ENCODE measurements around the gene KLHDC7B.

The KLHDC7B gene

GRCh38 chr22:50545522-50546325 is at the start of gene KLHDC7B:
KLHDC7B (plus strand) TSS chr22:50545899; CDS start chr22:50546244, 345 bp downstream.
- TF ChIP-seq CTCF (conservative IDR thresholded peaks at IDR 0.05; ENCODE audit: low read length): peak; percentile 40
- DNase-seq (ENCODE audit: low read depth): peak; percentile 55
- H3K4me3 ChIP-seq (ENCODE audit: low read length): no peak within 1 kb of the TSS

GRCh38 chr22:50497093-50497492 is 48.6 kb upstream of the KLHDC7B start:
- no peak overlapping the region for H3K4me3 ChIP-seq (ENCODE audit: low read length)
- DNase-seq (ENCODE audit: low read depth): no peak
- no peak for TF ChIP-seq CTCF (conservative IDR thresholded peaks at IDR 0.05; ENCODE audit: low read length)

GRCh38 chr22:50498322-50498890 is 47.3 kb upstream of the KLHDC7B start:
- peak; percentile 40 for DNase-seq (ENCODE audit: low read depth)
- peak; percentile 67 for TF ChIP-seq CTCF (conservative IDR thresholded peaks at IDR 0.05; ENCODE audit: low read length)
- no peak overlapping the region for H3K4me3 ChIP-seq (ENCODE audit: low read length)

GRCh38 chr22:50500452-50500851 is 45.2 kb upstream of the KLHDC7B start:
- no peak for TF ChIP-seq CTCF (conservative IDR thresholded peaks at IDR 0.05; ENCODE audit: low read length)
- no peak for DNase-seq (ENCODE audit: low read depth)
- no peak overlapping the region for H3K4me3 ChIP-seq (ENCODE audit: low read length)

GRCh38 chr22:50502096-50502495 is 43.6 kb upstream of the KLHDC7B start:
- no peak overlapping the region for H3K4me3 ChIP-seq (ENCODE audit: low read length)
- DNase-seq (ENCODE audit: low read depth): no peak
- no peak for TF ChIP-seq CTCF (conservative IDR thresholded peaks at IDR 0.05; ENCODE audit: low read length)

- no peak for TF ChIP-seq CTCF (conservative IDR thresholded peaks at IDR 0.05; ENCODE audit: low read length)
- H3K4me3 ChIP-seq (ENCODE audit: low read length): no peak overlapping the region
- DNase-seq (ENCODE audit: low read depth): no peak
These were observed 42.8 kb upstream of the KLHDC7B start for GRCh38 chr22:50502628-50503474.
